GM12878 (cell line): Measurements from ENCODE around the gene LDB2.

Experiments
- CEBPB ChIP-seq, 2 experiments: fragments of 150-350 bp in 1 of 2; IDR thresholded peaks; 2 replicates each; pipeline ENCODE4 v1.6.1; 2012 to 2014; ENCODE audit warnings: low read depth in 2 of 2, low read length in 2 of 2, borderline replicate concordance in 1 of 2, inconsistent platforms in 1 of 2
- CTCF ChIP-seq, 3 experiments: IDR thresholded peaks in 2 of 3; conservative IDR thresholded peaks in 1 of 3; 2 replicates each; pipeline ENCODE4 v1.5.1; 2011; ENCODE audit warnings: low read depth in 3 of 3, low read length in 3 of 3, mild to moderate bottlenecking in 3 of 3, control low read depth in 2 of 3, moderate library complexity in 2 of 3, inconsistent platforms in 1 of 3, mixed read lengths in 1 of 3; ENCODE audit not compliant: control insufficient read depth in 2 of 3, insufficient read depth in 1 of 3; ENCODE audit errors: extremely low read depth in 1 of 3
- ELK1 ChIP-seq: IDR thresholded peaks from 2 replicates; pipeline ENCODE4 v1.6.1; 2012; ENCODE audit warnings: low read depth, low read length, improper control_type of control experiment
- EZH2 ChIP-seq: IDR thresholded peaks from 2 replicates; pipeline ENCODE4 v1.6.1; 2012; ENCODE audit warnings: low read depth, mild to moderate bottlenecking, control low read depth, inconsistent platforms, low read length, borderline replicate concordance; ENCODE audit not compliant: control insufficient read depth
- MEF2A ChIP-seq: IDR thresholded peaks from 2 replicates; pipeline ENCODE4 v1.6.1; 2011; ENCODE audit warnings: low read depth, mild to moderate bottlenecking, low read length, moderate library complexity; ENCODE audit not compliant: insufficient read depth
- MYB ChIP-seq: fragments of 150-350 bp; IDR thresholded peaks from 2 replicates; pipeline ENCODE4 v1.6.1; 2014; ENCODE audit warnings: mild to moderate bottlenecking, low read depth, low read length, borderline replicate concordance
- RAD21 ChIP-seq: IDR thresholded peaks from 2 replicates; pipeline ENCODE4 v1.6.1; 2011; ENCODE audit warnings: mild to moderate bottlenecking, low read depth, low read length, moderate library complexity; ENCODE audit not compliant: insufficient read depth
- SRF ChIP-seq, 2 experiments: IDR thresholded peaks; 2 replicates each; pipeline ENCODE4 v1.6.1; 2011; ENCODE audit warnings: low read depth in 2 of 2, low read length in 2 of 2, mild to moderate bottlenecking in 1 of 2, moderate library complexity in 1 of 2
- TF ChIP-seq, protein P1 (sequence below): IDR thresholded peaks from 2 replicates; pipeline ENCODE4 v1.6.1; 2012; ENCODE audit warnings: low read length, inconsistent platforms

DNA sequence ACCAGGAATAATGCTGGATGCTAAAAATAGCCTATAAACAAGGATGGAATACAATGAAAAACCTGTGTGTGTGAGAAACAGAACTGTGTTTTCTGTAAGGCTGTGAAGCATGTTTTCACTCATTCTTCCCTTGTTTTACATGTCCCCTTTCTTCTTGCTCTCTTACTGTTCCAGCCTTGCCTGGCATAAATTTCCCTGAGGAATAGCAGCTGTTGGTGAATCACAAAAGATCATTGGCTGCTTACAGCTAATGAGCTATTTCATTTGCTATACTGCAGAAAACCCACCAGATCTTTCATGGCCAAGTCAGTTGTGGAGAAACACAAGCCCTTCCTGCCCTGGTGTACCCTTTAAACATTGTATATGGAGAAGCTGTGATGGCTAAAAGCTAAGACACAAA, 91.1 kb downstream of the LDB2 start:
- TF ChIP-seq, protein P1, sequence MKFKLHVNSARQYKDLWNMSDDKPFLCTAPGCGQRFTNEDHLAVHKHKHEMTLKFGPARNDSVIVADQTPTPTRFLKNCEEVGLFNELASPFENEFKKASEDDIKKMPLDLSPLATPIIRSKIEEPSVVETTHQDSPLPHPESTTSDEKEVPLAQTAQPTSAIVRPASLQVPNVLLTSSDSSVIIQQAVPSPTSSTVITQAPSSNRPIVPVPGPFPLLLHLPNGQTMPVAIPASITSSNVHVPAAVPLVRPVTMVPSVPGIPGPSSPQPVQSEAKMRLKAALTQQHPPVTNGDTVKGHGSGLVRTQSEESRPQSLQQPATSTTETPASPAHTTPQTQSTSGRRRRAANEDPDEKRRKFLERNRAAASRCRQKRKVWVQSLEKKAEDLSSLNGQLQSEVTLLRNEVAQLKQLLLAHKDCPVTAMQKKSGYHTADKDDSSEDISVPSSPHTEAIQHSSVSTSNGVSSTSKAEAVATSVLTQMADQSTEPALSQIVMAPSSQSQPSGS = no peak
- TF ChIP-seq CEBPB (IDR thresholded peaks at IDR 0.05; ENCODE audit: borderline replicate concordance in 1 of 2, low read depth in 2 of 2, low read length in 2 of 2) (no peak), ELK1 (no peak), MEF2A (no peak), MYB (no peak), CTCF (IDR thresholded peaks at IDR 0.05 in 2 of 3, conservative IDR thresholded peaks at IDR 0.05 in 1 of 3; ENCODE audit: control insufficient read depth in 2 of 3, extremely low read depth in 1 of 3, insufficient read depth in 1 of 3, low read depth in 3 of 3, low read length in 3 of 3) (no peak), RAD21 (no peak), SRF (IDR thresholded peaks at IDR 0.05; ENCODE audit: low read depth in 2 of 2, low read length in 2 of 2) (no peak), EZH2 (no peak)
